ENCODE results near the gene TNK2. TPM values are rescaled to one million over a fixed set of nuclear protein-coding genes. Genes with fewer than 3 reads are reported as not detected.
A peak's percentile ranks its signal among the peaks of the same experiment; 100 is the strongest.

Gene TNK2
- polyA plus RNA-seq, 1 donor (not counting 4 experiments of a cell fraction or from before 2014, with no cell fraction given) = 15.8 TPM

DNA sequence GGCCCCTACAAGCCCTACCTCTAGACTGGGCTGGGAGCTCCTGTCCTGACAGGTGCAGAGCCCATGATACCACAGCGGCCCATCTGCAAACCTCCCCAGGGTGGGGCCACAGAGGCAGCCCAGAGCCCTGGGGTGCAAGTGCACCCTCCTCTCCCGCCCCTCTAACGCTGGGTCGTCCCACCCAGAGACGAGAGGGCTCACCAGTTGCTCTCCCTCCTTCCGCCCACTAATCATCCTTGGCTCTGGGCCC lies 742 bp downstream of the TNK2 start:
- Histone ChIP-seq H3K79me2 (ENCODE audit: control insufficient read depth, insufficient read depth, low read length) (peaks cover 58% of the 10 kb centered on the region), H2AFZ (ENCODE audit: control insufficient read depth, low read length) (no peak overlapping the region), H3K36me3 (ENCODE audit: control insufficient read depth in 2 of 2, extremely low read depth in 1 of 2, insufficient read depth in 2 of 2, low read length in 2 of 2) (no peaks in the 10 kb centered on the region), H3K4me2 (ENCODE audit: control insufficient read depth, extremely low read depth, insufficient read depth, low read depth, low read length) (peak overlapping the region; percentile 92), H4K20me1 (ENCODE audit: control insufficient read depth, extremely low read depth, insufficient read depth, low read length) (peaks cover 11% of the 10 kb centered on the region), H3K4me1 (ENCODE audit: control insufficient read depth, extremely low read depth, insufficient read depth, low read length) (peaks cover 55% of the 10 kb centered on the region), H3K27me3 (ENCODE audit: control insufficient read depth, extremely low read depth, insufficient read depth, low read length) (no peaks in the 10 kb centered on the region), H3K9me3 (ENCODE audit: control insufficient read depth, low read depth, low read length) (no peaks in the 10 kb centered on the region), H3K4me3 (ENCODE audit: control insufficient read depth in 2 of 3, extremely low read depth in 1 of 3, insufficient read depth in 2 of 3, low read depth in 1 of 3, low read length in 3 of 3) (peak overlapping the region; percentile 62 to 79 (median 76)), H3K9ac (ENCODE audit: control insufficient read depth, extremely low read depth, insufficient read depth, low read length) (peak overlapping the region; percentile 71), H3K27ac (ENCODE audit: control insufficient read depth, insufficient read depth, low read length) (peak overlapping the region; percentile 82), H3K9me1 (ENCODE audit: control insufficient read depth, extremely low read depth, insufficient read depth, low read length) (peaks cover 3% of the 10 kb centered on the region)
- TF ChIP-seq EZH2 (IDR thresholded peaks at IDR 0.05; ENCODE audit: low read length) = no peak
- TF ChIP-seq, protein P1, sequence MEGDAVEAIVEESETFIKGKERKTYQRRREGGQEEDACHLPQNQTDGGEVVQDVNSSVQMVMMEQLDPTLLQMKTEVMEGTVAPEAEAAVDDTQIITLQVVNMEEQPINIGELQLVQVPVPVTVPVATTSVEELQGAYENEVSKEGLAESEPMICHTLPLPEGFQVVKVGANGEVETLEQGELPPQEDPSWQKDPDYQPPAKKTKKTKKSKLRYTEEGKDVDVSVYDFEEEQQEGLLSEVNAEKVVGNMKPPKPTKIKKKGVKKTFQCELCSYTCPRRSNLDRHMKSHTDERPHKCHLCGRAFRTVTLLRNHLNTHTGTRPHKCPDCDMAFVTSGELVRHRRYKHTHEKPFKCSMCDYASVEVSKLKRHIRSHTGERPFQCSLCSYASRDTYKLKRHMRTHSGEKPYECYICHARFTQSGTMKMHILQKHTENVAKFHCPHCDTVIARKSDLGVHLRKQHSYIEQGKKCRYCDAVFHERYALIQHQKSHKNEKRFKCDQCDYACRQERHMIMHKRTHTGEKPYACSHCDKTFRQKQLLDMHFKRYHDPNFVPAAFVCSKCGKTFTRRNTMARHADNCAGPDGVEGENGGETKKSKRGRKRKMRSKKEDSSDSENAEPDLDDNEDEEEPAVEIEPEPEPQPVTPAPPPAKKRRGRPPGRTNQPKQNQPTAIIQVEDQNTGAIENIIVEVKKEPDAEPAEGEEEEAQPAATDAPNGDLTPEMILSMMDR (optimal IDR thresholded peaks at IDR 0.05 in 1 of 3, IDR thresholded peaks at IDR 0.05 in 1 of 3, conservative IDR thresholded peaks at IDR 0.05 in 1 of 3; ENCODE audit: extremely low read depth in 1 of 3, insufficient read depth in 2 of 3, low read length in 3 of 3) = no peak
- no peak for DNase-seq (ENCODE audit: low read depth, low spot score)
- dilution Hi-C loops (cut with MboI; ENCODE audit: extremely low pct_ligation_motif_present, low sequenced_read_pairs) = no loop called here
- no peak for FAIRE-seq

DNA sequence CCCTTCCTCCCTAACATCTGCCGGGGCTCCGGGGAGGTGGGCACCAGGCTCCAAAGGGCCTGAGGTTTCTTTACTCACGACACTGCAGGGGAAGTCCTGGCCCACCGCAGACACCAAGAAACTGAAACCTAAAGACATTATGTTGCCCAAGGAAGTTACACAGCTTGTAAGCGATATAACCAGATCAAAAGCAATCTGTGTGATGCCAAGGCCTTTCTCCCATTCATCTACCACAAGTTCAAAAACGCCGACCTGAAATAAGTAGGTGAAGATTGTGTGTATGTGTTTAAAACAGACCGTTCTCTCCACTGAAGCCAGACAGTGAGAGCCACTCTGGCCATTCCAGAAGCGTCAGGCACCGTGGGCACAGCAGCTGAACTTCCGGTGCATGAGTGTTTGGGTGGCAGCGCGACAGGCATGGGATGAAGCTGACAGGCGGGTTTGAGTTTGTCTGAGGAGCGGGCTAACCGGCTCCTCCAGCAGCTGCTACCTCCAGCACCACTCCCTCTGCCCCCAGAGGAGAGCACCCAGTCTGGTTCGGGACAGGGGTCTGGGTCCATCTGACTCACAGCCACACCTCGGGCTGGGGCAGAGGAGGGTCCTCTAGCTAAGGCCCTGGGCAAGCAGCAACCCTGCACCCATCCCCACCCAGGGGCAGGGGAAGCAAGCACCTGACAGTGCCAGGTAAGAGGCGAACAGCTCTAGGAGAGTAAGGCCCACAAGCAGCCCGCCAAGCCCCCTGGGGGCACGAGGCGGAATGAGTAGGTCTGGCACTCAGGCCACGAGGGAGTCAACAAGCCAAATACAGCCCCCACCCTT lies 1.3 kb downstream of the TNK2 start:
- H3K4me1 ChIP-seq (ENCODE audit: control insufficient read depth, extremely low read depth, insufficient read depth, low read length) = peaks cover 55% of the 10 kb centered on the region

More for the DNA sequence above, 1.3 kb downstream of the TNK2 start:
- no peak for DNase-seq (ENCODE audit: low read depth, low spot score)
- H2AFZ ChIP-seq (ENCODE audit: control insufficient read depth, low read length) = no peak overlapping the region
- peak overlapping the region; percentile 92 for H3K4me2 ChIP-seq (ENCODE audit: control insufficient read depth, extremely low read depth, insufficient read depth, low read depth, low read length)
- H3K9ac ChIP-seq (ENCODE audit: control insufficient read depth, extremely low read depth, insufficient read depth, low read length) = peak overlapping the region; percentile 71
- H3K27me3 ChIP-seq (ENCODE audit: control insufficient read depth, extremely low read depth, insufficient read depth, low read length) = no peaks in the 10 kb centered on the region
- TF ChIP-seq EZH2 (IDR thresholded peaks at IDR 0.05; ENCODE audit: low read length) = no peak
- TF ChIP-seq, protein P1 (optimal IDR thresholded peaks at IDR 0.05 in 1 of 3, IDR thresholded peaks at IDR 0.05 in 1 of 3, conservative IDR thresholded peaks at IDR 0.05 in 1 of 3; ENCODE audit: extremely low read depth in 1 of 3, insufficient read depth in 2 of 3, low read length in 3 of 3) = no peak
- H3K36me3 ChIP-seq (ENCODE audit: control insufficient read depth in 2 of 2, extremely low read depth in 1 of 2, insufficient read depth in 2 of 2, low read length in 2 of 2) = no peaks in the 10 kb centered on the region
- peaks cover 11% of the 10 kb centered on the region for H4K20me1 ChIP-seq (ENCODE audit: control insufficient read depth, extremely low read depth, insufficient read depth, low read length)
- peaks cover 3% of the 10 kb centered on the region for H3K9me1 ChIP-seq (ENCODE audit: control insufficient read depth, extremely low read depth, insufficient read depth, low read length)
- no peaks in the 10 kb centered on the region for H3K9me3 ChIP-seq (ENCODE audit: control insufficient read depth, low read depth, low read length)
- FAIRE-seq = peak; percentile 23
- dilution Hi-C loops (cut with MboI; ENCODE audit: extremely low pct_ligation_motif_present, low sequenced_read_pairs) = no loop called here
- H3K79me2 ChIP-seq (ENCODE audit: control insufficient read depth, insufficient read depth, low read length) = peaks cover 59% of the 10 kb centered on the region
- peak overlapping the region; percentile 82 for H3K27ac ChIP-seq (ENCODE audit: control insufficient read depth, insufficient read depth, low read length)
- H3K4me3 ChIP-seq (ENCODE audit: control insufficient read depth in 2 of 3, extremely low read depth in 1 of 3, insufficient read depth in 2 of 3, low read depth in 1 of 3, low read length in 3 of 3) = peak overlapping the region; percentile 62 to 79 (median 76)

All from keratinocyte (primary cell).